Hepatocyte (in vitro differentiated cells): ENCODE results near the gene SERGEF.

ENCODE experiments used
- EZH2 ChIP-seq: fragments of 200-600 bp; sonication (generic); IDR thresholded peaks from 2 replicates; pipeline ENCODE4 v1.6.1; 2016; ENCODE audit warnings: antibody characterized with exemption, mild to moderate bottlenecking, borderline replicate concordance
- EZH2phosphoT487 ChIP-seq: fragments of 200-600 bp; sonication (generic); IDR thresholded peaks from one replicate; pipeline ENCODE4 v1.6.1; 2018; ENCODE audit warnings: antibody characterized with exemption, mild to moderate bottlenecking, low read depth, moderate library complexity; ENCODE audit not compliant: unreplicated experiment, severe bottlenecking
- TF ChIP-seq, protein P1 (sequence below): fragments of 200-600 bp; sonication (generic); IDR thresholded peaks from 2 replicates; pipeline ENCODE4 v1.5.1; 2016; ENCODE audit warnings: antibody characterized with exemption, mild to moderate bottlenecking; ENCODE audit not compliant: poor library complexity

DNA sequence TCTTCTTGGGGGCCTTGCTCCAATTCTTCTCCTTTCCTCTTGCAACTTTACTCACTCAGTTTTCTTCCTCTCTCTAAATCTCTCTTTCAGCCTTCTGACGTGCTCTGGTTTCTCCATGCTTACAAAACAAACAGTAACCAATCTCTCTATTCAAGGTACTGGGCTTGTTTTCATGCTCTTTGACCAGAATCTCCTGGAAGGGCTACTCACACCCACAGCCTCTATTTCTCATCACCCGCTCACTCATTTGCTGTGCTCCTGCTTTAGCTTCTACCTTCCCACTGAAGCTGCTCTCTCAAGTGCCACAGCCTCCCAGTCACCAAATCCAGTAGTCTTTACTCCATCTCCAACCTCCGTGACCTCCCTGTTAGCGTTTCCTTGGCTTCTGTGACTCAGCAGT, 60.4 kb downstream of the SERGEF start:
- TF ChIP-seq, protein P1, sequence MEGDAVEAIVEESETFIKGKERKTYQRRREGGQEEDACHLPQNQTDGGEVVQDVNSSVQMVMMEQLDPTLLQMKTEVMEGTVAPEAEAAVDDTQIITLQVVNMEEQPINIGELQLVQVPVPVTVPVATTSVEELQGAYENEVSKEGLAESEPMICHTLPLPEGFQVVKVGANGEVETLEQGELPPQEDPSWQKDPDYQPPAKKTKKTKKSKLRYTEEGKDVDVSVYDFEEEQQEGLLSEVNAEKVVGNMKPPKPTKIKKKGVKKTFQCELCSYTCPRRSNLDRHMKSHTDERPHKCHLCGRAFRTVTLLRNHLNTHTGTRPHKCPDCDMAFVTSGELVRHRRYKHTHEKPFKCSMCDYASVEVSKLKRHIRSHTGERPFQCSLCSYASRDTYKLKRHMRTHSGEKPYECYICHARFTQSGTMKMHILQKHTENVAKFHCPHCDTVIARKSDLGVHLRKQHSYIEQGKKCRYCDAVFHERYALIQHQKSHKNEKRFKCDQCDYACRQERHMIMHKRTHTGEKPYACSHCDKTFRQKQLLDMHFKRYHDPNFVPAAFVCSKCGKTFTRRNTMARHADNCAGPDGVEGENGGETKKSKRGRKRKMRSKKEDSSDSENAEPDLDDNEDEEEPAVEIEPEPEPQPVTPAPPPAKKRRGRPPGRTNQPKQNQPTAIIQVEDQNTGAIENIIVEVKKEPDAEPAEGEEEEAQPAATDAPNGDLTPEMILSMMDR: no peak
- TF ChIP-seq EZH2phosphoT487: no peak
- TF ChIP-seq EZH2: no peak
